ENCODE measurements around the gene EEF2KMT.
"Not testable (repeated sequence)": the region's sequence is repeated elsewhere in the genome, so short reads cannot be mapped to it uniquely, and the experiment has no call there.

EEF2KMT gene

DNA sequence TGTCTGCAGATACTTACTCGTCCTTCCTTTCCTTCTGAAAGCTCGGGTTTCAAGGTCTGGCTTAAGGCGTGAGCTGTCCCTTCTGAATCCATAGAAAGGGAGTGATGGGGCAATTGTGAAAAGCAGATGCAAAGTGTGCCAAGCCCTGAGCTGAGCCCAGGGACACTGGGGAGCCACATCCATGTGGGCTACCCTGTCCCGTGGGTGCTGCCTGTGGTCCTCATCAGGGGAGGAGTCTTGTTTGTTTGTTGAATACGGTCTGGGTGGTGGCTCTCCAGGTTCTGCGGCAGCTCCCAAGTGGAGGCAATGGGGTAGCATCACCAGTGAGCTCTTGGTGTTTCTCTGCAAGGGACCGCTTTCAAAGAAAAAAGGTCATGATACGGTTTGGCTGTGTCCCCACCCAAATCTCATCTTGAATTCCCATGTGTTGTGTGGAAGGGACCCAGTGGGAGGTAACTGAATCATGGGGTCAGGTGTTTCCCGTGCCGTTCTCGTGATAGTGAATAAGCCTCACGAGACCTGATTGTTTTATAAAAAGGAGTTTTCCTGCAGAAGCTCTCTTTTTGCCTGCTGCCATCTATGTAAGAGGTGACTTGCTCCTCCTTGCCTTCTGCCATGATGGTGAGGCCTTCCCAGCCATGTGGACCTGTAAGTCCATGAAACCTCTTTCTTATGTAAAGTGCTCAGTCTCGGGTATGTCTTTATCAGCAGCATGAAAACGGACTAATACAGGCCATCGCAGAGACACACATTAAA, 27.0 kb downstream of the EEF2KMT start:
- DNase-seq (ENCODE audit: low spot score), result no peak

- no peak for DNase-seq (ENCODE audit: low spot score)
These were observed 27.7 kb downstream of the EEF2KMT start for GRCh38 chr16:5069854-5070253.

GRCh38 chr16:5069048-5069447, 28.5 kb downstream of the EEF2KMT start:
- no peak for DNase-seq (ENCODE audit: low spot score)

GRCh38 chr16:5066511-5066910, 31.1 kb downstream of the EEF2KMT start:
- DNase-seq (ENCODE audit: low spot score), result no peak

DNA sequence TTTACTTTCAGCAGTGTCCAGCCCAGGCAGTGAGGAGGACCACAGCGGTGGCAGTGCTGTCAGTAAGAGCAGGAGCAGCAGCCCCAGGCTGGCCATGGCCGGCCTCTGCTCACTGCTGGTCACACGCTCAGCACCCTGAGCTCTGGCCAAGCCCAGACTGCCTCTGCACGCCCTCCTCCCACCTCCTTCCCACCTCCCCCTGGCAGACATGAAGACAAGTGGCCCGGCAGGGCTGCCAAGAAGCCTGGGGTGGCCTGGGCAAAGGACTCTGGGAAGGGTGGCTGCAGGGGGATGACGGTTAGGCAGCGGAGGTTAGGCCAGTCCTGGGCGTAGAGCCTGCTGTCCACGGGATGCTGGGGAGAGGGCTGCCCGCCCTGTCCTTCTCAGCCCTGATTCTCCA, 31.8 kb downstream of the EEF2KMT start, which contains the start of gene C16orf89:
Gene C16orf89, minus strand, starts transcription at position 144 of the 400 bp plus-strand sequence. Its CDS starts 48 bp downstream, at position 96.
- DNase-seq (ENCODE audit: low spot score), result no peak

- DNase-seq (ENCODE audit: low spot score), result no peak
These were observed 32.3 kb downstream of the EEF2KMT start for GRCh38 chr16:5065326-5065725.

DNA sequence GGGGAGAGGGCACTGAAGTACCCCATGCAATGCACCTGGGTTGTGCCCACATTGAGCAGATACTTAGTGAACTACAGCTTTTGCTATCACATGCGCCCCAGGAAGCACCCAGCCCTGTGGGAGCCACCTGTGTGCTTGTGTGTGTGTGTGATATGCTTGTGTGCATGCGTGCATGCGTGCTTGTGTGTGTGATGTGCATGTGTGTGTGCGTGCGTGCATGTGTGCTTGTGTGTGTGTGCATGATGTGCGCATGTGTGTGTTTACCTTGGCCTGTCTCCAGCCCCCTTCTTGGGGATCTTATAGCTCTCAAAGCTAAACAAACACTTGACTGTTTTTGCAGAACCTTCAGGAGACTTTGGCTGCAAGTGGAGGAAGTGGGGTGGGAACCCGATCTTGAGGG, 32.7 kb downstream of the EEF2KMT start:
- DNase-seq (ENCODE audit: low spot score), result no peak

DNA sequence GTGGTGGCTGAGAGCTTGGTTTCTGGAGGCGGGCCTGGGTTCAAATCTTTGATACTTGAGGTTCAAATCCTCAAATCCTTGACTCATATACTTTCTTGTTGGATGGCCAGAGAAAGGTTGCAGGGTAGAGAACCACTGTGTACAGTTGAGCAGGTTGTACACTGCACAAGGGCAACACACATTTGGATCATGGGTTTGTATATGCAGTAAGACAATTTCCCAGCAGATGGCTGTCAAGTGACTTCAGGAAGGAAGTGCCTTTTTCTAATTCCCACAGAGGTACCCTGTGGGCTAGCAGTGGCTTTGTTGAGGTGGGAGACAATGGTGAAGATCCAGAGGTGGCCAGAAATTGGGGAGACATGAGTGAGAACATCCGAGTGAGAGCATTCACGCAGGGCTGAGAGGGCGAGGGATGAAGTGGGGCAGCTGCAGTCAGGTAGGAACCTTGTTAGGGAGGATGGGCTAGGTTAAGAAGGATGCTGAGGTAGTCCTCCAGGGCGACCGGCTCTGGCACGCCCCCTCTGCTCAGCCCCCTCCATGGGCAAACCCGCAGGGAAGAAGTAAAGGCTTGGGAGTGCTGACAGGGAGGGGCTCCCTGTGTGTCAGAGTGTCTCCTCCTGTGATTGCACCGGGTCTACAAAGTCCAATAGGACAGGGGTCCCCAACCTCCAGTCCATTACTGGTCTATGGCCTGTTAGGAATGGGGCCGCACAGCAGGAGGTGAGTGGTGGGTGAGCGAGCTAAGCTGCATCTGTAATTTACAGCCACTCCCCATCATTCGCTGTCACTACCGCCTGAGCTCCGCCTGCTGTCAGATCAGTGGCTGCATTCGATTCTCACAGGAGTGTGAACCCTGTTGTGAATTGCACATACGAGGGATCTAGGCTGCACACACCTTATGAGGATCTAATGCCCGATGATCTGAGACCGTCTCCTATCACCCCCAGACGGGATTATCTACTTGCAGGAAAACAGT, 34.5 kb downstream of the EEF2KMT start:
- no peak for DNase-seq (ENCODE audit: low spot score)

DNA sequence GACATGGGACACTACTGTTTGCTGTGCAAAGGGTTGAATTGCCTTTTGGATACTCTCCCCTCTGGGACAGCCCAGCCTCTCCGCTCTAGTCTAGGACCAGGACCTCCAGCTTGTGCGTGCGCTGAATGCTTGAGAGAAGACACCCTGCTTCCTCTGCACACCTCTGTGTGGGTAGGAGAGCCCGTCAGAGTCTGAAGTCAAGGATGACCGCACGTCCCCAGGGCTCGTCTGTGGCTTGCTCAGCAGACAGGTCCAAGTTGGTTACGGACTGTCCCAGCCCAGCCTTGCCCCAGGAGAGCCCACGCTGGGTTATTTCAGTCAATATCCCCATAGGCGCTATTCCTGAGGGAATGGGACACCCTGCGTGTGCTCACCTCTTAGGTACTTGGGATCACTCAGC, 35.5 kb downstream of the EEF2KMT start:
- DNase-seq (ENCODE audit: low spot score), result no peak

DNA sequence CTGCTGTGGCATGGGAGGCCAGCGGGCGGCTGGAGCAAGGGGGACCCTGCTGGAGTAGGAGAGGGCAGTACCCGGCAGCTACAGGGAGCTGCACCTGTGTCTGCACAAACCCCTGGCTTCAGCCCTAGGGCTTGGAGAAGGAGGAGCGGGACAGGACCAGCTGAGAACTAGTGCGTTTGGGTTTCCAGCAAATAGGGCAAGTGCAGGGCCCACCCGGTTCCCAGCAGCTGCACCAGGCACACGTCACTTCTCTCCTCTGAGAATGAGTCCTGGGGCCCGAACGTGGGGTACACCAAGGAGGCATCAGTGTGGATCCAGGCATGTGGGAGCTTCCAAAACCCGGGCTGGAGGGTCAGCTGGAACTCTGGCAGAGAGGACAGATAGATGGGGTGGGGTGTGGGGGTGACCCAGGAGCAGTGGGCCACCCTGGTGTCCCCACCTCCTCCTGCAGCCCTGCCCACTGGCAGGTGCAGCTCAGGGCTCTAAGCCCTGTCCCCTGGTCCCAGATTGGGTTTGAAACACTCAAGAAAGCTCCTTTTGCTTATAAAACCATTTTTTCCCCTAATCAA, 37.4 kb downstream of the EEF2KMT start:
- no peak for DNase-seq (ENCODE audit: low spot score)

DNA sequence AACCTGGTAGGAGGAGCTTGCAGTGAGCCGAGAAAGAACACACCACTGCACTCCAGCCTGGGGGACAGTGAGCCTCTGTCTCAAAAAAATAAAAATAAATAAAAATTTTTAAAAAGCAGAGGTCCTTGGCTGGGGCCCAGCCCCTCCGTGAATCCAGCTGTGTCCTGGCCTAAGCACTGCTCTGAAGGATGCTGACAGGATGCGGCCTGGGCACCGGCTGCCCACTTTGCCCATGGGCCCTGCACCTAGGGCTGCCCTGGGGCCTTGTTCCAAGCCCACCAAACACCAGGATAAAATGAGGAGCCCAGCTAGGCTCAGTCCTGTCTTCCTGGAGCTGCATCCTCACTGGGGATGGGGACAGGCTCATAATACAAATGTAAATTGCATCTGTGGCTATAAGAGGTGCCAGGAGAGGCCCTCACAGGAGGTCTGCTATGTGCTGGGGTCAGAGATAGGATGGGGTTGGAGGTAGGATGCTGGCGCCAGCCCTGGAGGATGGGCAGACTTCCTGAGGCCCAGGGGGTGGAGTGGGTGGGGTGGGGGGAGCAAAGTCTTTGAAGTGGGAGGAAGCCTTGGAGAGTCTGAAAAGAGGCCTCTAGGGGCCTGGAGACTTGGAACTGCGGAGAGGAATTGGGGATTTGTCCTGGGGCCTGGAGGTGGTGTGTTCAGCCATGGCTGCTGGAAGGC, 38.1 kb downstream of the EEF2KMT start:
- DNase-seq (ENCODE audit: low spot score), result no peak

DNA sequence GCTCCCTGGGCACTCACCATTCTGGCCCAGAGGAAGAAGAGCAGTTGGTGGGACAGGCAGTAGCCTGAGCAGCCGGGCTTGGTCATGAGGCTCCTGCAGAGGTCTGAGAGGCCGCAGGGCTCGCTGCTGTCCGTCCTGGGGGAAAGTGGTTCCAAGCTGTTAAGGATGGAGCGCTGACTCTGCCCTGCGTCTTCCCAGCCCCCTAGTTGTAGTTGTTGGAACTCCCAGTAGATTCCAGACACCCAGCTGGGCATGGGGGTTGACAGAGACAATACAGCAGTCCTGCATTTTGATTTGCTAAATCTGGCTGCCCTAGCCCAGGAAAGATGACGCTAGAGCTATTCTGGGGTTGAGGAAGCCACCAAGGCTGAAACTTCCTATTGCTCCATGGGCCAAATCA, 39.1 kb downstream of the EEF2KMT start:
- no peak for DNase-seq (ENCODE audit: low spot score)

DNA sequence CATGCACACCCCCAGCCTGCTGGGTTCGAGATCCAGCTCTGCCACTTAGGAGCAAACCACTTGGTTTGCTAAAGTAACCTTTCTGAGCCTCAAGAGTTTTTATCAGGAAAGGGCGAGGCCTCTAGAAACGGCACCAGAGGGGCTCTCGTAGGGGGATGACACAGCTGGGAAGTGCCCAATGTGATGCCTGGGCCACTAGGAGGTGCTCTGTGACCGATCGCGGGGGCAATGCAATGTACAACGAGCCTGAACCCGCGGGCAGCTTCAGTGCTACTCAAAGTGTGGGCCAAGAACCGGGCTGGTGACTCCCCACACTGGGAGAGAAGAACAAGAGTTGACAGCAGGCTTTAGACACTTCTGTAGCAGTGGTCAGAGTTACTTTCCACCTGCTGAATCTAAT, 41.2 kb downstream of the EEF2KMT start:
- peak; percentile 36 for DNase-seq (ENCODE audit: low spot score)

DNA sequence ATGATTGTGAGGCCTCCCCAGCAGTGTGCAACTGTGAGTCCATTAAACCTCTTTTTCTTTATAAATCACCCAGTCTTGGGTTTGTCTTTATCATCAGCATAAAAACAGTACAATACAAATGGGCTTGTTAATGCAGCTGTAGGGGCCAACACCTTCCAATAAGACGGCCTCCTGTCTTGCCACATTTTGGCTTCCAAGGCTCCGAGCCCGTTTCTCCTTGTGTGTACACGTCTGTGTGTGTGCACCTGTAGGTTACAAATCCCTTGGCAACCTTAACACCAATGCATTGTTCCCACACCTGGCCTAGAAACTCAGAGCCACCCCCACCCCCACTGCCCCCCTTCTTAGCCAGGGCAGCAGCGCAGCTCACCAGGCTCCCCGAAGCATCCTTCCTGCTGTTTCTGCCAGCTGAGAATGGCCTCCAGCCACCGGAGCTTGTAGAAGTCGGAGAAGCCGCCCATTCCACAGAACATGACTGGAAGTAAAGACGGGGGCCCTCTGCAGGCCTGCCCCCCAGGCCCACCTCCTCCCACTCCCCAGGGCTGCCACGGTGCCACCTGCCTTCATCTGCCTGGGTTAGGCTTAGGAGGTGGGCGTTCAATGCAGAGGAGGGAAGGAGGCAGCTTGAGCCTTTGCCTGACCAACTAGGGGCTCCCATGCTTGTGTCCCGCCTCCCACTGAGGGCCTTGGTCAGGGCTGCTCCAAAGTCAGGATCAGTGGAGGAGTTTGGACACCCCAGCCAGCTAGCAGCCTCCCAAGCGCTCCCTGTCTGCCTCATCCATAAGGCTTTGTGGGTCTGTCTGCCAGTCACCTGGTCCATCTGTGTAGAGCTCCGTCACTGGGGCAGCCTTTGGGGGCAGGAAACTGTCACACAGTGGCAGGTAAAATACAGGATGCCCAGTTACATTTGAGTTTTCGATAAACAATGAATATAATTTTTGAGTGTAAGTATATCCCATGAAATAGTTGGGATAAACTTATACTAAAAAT, 42.4 kb downstream of the EEF2KMT start:
- DNase-seq (ENCODE audit: low spot score), result no peak

DNA sequence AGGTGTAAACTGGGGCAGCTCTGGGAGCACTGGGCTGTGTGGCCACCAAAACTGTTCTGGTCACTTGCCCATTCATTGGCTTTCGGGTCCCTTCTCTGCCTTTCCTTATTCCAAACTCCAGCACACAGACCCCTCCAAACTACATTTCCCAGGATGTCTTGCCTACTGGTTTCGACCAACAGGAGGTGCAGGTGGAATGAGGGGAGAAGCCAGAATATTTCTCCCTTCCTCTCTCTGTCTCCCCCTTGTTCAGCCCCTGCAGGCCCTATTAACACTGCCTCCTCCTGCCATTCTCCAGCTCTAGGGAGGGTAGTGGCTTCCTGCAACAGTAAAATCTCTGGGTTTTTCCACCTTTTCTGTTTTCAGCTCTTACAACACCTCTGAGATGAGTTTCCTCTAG, 50.7 kb downstream of the EEF2KMT start:
- DNase-seq (ENCODE audit: low spot score), result no peak

DNA sequence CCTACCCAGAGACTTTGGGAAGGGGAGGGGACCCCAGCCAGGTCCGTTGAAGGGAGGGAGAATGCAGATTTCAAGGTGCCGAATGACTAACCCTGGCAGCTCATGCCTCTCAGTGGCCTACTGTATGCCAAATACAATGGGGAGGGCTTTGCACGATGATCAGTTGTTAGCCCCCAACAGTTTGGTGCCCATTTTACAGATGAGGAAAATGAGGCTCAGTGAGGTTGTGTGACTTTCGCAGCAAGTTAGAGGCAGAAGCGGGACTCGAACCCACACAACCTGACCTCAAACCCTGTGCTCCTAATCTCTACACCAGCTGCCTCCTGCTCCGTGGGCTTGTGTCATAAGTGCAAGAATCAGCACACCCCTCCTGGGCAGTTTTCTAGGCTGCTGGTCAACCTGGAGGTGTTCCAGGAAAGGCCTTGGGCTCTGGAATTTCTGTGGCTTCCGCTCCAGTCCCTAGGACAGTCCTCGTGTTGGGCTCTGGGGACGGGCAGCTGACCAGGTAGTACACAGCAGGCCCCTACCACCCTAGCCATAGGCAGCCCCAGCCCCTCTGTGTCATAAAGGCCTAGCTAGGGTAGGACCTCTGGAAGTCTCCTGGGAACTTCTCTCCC, 52.0 kb downstream of the EEF2KMT start:
- no peak for DNase-seq (ENCODE audit: low spot score)

DNA sequence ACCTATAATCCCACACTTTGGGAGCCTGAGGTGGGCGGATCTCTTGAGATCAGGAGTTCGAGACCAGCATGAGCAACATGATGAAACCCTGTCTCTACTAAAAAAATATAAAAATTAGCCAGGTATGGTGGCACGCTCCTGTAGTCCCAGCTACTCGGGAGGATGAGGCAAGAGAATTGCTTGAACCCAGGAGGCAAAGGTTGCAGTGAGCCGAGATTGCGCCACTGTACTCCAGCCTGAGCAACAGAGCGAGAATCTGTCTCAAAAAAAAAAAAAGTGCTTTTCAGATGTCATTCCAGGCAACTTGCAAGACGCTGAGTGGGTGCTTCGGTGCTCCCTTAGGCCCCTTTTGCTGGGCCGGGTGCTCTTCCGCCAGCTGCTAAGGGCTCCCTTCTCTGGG, 53.0 kb downstream of the EEF2KMT start:
- not testable (repeated sequence) for DNase-seq (ENCODE audit: low spot score)

GRCh38 chr16:5044011-5044540, 53.5 kb downstream of the EEF2KMT start:
- DNase-seq (ENCODE audit: low spot score), result no peak

GRCh38 chr16:5042574-5043171, 54.9 kb downstream of the EEF2KMT start:
- no peak for DNase-seq (ENCODE audit: low spot score)
